OCI-LY1 (cell line): Measurements from ENCODE around the gene L3HYPDH.

Experiments used
- H2AFZ ChIP-seq: fragments of 200-600 bp; sonication (generic), shearing (Covaris generic); 2 replicates; pipeline ENCODE4 v1.6.0; 2014; ENCODE audit warnings: antibody characterized with exemption, mild to moderate bottlenecking, low read length
- H3F3A ChIP-seq: fragments of 200-600 bp; sonication (generic), shearing (Covaris generic); 2 replicates; pipeline ENCODE4 v1.6.0; 2014; ENCODE audit warnings: mild to moderate bottlenecking, antibody characterized with exemption, low read length, moderate library complexity; ENCODE audit not compliant: insufficient read depth
- H3K27ac ChIP-seq: fragments of 200-600 bp; sonication (generic); 2 replicates; pipeline ENCODE4 v1.5.1; 2014; ENCODE audit warnings: low read length, mixed run types, mild to moderate bottlenecking, low read depth; ENCODE audit not compliant: poor library complexity, severe bottlenecking
- H3K27me3 ChIP-seq: fragments of 200-600 bp; sonication (generic); 2 replicates; pipeline ENCODE4 v1.6.0; 2014; ENCODE audit warnings: antibody characterized with exemption, mild to moderate bottlenecking, low read length, moderate library complexity; ENCODE audit not compliant: insufficient read depth
- H3K36me3 ChIP-seq: fragments of 200-600 bp; sonication (generic); 2 replicates; pipeline ENCODE4 v1.6.1; 2014; ENCODE audit warnings: mild to moderate bottlenecking, antibody characterized with exemption, low read length, moderate library complexity, mixed read lengths; ENCODE audit not compliant: insufficient read depth
- H3K4me1 ChIP-seq: fragments of 200-600 bp; sonication (generic); 2 replicates; pipeline ENCODE4 v1.5.1; 2014; ENCODE audit warnings: mild to moderate bottlenecking, low read length, moderate library complexity; ENCODE audit not compliant: insufficient read depth, severe bottlenecking
- H3K4me2 ChIP-seq: fragments of 200-600 bp; sonication (generic), shearing (Covaris generic); 2 replicates; pipeline ENCODE4 v1.6.1; 2014; ENCODE audit warnings: low read length
- H3K4me3 ChIP-seq: fragments of 200-600 bp; sonication (generic); 2 replicates; pipeline ENCODE4 v1.5.1; 2014; ENCODE audit warnings: low read length, low read depth, mild to moderate bottlenecking, mixed read lengths; ENCODE audit not compliant: poor library complexity, severe bottlenecking
- H3K79me2 ChIP-seq: fragments of 200-600 bp; shearing (Covaris generic); 2 replicates; pipeline ENCODE4 v1.6.1; 2016; ENCODE audit warnings: mixed run types, low read length, mixed read lengths; ENCODE audit not compliant: insufficient read depth
- H3K9ac ChIP-seq: fragments of 200-600 bp; sonication (generic), shearing (Covaris generic); 2 replicates; pipeline ENCODE4 v1.6.1; 2014; ENCODE audit warnings: mild to moderate bottlenecking, low read length, mixed read lengths
- H3K9me2 ChIP-seq: fragments of 200-600 bp; sonication (generic), shearing (Covaris generic); 2 replicates; pipeline ENCODE4 v1.6.1; 2014; ENCODE audit warnings: low read depth, mild to moderate bottlenecking, low read length, mixed read lengths
- H3K9me3 ChIP-seq: fragments of 200-600 bp; shearing (Covaris generic); 2 replicates; pipeline ENCODE4 v1.6.1; 2014; ENCODE audit warnings: low read length, mixed read lengths
- H4K20me1 ChIP-seq: fragments of 200-600 bp; sonication (generic), shearing (Covaris generic); 2 replicates; pipeline ENCODE4 v1.6.0; 2016; ENCODE audit warnings: mild to moderate bottlenecking, low read length; ENCODE audit not compliant: insufficient read depth
- CTCF ChIP-seq: fragments of 200-600 bp; sonication (generic), shearing (Covaris generic); IDR thresholded peaks from 2 replicates; pipeline ENCODE4 v1.5.1; 2017; ENCODE audit warnings: mild to moderate bottlenecking, antibody characterized with exemption, low read length, moderate library complexity, mixed read lengths
- EZH2 ChIP-seq: fragments of 200-600 bp; sonication (generic), shearing (Covaris generic); IDR thresholded peaks from 2 replicates; pipeline ENCODE4 v1.8.0; 2017; ENCODE audit warnings: borderline replicate concordance, mixed run types, mild to moderate bottlenecking, antibody characterized with exemption, low read length, moderate library complexity, mixed read lengths

L3HYPDH gene

GRCh38 chr14:59429790-59430189, 54.4 kb downstream of the L3HYPDH start:
- no peaks in the 10 kb centered on the region for H4K20me1 ChIP-seq
- no peak overlapping the region for H3K27ac ChIP-seq
- TF ChIP-seq CTCF (no peak), EZH2 (no peak)
- H3K4me3 ChIP-seq: no peak overlapping the region
- H3F3A ChIP-seq: no peaks in the 10 kb centered on the region
- no peaks in the 10 kb centered on the region for H3K27me3 ChIP-seq
- no peaks in the 10 kb centered on the region for H3K79me2 ChIP-seq
- H3K9me3 ChIP-seq: no peaks in the 10 kb centered on the region
- no peak overlapping the region for H3K4me2 ChIP-seq
- no peaks in the 10 kb centered on the region for H3K9me2 ChIP-seq
- peaks cover 10% of the 10 kb centered on the region for H3K4me1 ChIP-seq
- no peak overlapping the region for H3K9ac ChIP-seq
- H3K36me3 ChIP-seq: no peaks in the 10 kb centered on the region
- no peak overlapping the region for H2AFZ ChIP-seq

GRCh38 chr14:59428581-59429012, 55.6 kb downstream of the L3HYPDH start:
- H4K20me1 ChIP-seq: no peaks in the 10 kb centered on the region
- no peaks in the 10 kb centered on the region for H3K36me3 ChIP-seq
- no peaks in the 10 kb centered on the region for H3K9me3 ChIP-seq
- no peak overlapping the region for H3K4me2 ChIP-seq
- H3K27ac ChIP-seq: no peak overlapping the region
- H3K9me2 ChIP-seq: no peaks in the 10 kb centered on the region
- no peaks in the 10 kb centered on the region for H3K27me3 ChIP-seq
- peak; percentile 18; the same call in 1 of the 2 replicates for TF ChIP-seq CTCF
- TF ChIP-seq EZH2: no peak
- no peaks in the 10 kb centered on the region for H3K79me2 ChIP-seq
- H3K4me1 ChIP-seq: peaks cover 10% of the 10 kb centered on the region
- H3K4me3 ChIP-seq: no peak overlapping the region
- H3K9ac ChIP-seq: no peak overlapping the region
- no peak overlapping the region for H2AFZ ChIP-seq
- H3F3A ChIP-seq: no peaks in the 10 kb centered on the region

- Histone ChIP-seq H3K9ac (no peak overlapping the region), H3F3A (no peaks in the 10 kb centered on the region), H3K4me1 (peaks cover 11% of the 10 kb centered on the region), H4K20me1 (no peaks in the 10 kb centered on the region), H3K4me3 (no peak overlapping the region), H2AFZ (no peak overlapping the region), H3K9me3 (no peaks in the 10 kb centered on the region), H3K79me2 (no peaks in the 10 kb centered on the region), H3K4me2 (no peak overlapping the region), H3K9me2 (no peaks in the 10 kb centered on the region), H3K27ac (no peak overlapping the region), H3K27me3 (no peaks in the 10 kb centered on the region), H3K36me3 (no peaks in the 10 kb centered on the region)
- no peak for TF ChIP-seq EZH2
- TF ChIP-seq CTCF: no peak
Observed at GRCh38 chr14:59427653-59428580, 56.3 kb downstream of the L3HYPDH start.
